Measurements from ENCODE around the gene DNAH3. TPM values are rescaled to one million over a fixed set of nuclear protein-coding genes. Genes with fewer than 3 reads are reported as not detected.
"Not testable (repeated sequence)": the region's sequence is repeated elsewhere in the genome, so short reads cannot be mapped to it uniquely, and the experiment has no call there.

The DNAH3 gene
- total RNA-seq, 1 donor from 2014 or later: not detected

GRCh38 chr16:21101631-21102420, 48.8 kb downstream of the DNAH3 start:
- DNase-seq (ENCODE audit: extremely low spot score, unreplicated experiment): no peak
- H3K4me3 Mint-ChIP-seq (ENCODE audit: unreplicated experiment): no peak overlapping the region
- no peaks in the 10 kb centered on the region for H3K9me3 Mint-ChIP-seq (ENCODE audit: unreplicated experiment)
- H3K27me3 Mint-ChIP-seq (ENCODE audit: unreplicated experiment): no peaks in the 10 kb centered on the region
- no peak overlapping the region for H3K27ac Mint-ChIP-seq (ENCODE audit: unreplicated experiment)
- H3K4me1 Mint-ChIP-seq (ENCODE audit: unreplicated experiment): peaks cover 24% of the 10 kb centered on the region
- no peaks in the 10 kb centered on the region for H3K36me3 Mint-ChIP-seq (ENCODE audit: unreplicated experiment)
- TF ChIP-seq, protein P1, sequence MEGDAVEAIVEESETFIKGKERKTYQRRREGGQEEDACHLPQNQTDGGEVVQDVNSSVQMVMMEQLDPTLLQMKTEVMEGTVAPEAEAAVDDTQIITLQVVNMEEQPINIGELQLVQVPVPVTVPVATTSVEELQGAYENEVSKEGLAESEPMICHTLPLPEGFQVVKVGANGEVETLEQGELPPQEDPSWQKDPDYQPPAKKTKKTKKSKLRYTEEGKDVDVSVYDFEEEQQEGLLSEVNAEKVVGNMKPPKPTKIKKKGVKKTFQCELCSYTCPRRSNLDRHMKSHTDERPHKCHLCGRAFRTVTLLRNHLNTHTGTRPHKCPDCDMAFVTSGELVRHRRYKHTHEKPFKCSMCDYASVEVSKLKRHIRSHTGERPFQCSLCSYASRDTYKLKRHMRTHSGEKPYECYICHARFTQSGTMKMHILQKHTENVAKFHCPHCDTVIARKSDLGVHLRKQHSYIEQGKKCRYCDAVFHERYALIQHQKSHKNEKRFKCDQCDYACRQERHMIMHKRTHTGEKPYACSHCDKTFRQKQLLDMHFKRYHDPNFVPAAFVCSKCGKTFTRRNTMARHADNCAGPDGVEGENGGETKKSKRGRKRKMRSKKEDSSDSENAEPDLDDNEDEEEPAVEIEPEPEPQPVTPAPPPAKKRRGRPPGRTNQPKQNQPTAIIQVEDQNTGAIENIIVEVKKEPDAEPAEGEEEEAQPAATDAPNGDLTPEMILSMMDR (IDR thresholded peaks at IDR 0.05): no peak

DNA sequence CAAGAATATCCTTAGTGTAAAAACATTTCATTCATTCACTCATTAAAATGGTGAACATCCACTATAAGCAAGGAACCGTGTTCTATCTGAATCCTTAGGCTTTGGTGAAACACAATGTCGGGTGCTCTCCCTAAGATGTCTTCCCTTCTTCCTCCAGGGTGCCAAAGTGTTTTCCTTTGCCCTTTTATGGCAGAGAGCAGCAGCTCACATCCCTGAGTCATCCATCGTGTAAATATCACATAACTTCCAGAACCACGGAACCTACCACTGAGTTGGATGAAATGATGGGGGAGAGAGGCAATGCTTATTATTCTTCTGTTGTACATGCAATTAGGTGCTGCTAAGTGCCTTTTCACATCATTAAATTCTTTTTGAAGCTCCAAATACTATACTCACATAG, 50.2 kb downstream of the DNAH3 start:
- Mint-ChIP-seq H3K27me3 (ENCODE audit: unreplicated experiment) (no peaks in the 10 kb centered on the region), H3K36me3 (ENCODE audit: unreplicated experiment) (no peaks in the 10 kb centered on the region), H3K4me1 (ENCODE audit: unreplicated experiment) (peaks cover 24% of the 10 kb centered on the region), H3K4me3 (ENCODE audit: unreplicated experiment) (no peak overlapping the region), H3K27ac (ENCODE audit: unreplicated experiment) (peak overlapping the region; percentile 76), H3K9me3 (ENCODE audit: unreplicated experiment) (no peaks in the 10 kb centered on the region)
- DNase-seq (ENCODE audit: extremely low spot score, unreplicated experiment): no peak
- TF ChIP-seq, protein P1 (IDR thresholded peaks at IDR 0.05): no peak

DNA sequence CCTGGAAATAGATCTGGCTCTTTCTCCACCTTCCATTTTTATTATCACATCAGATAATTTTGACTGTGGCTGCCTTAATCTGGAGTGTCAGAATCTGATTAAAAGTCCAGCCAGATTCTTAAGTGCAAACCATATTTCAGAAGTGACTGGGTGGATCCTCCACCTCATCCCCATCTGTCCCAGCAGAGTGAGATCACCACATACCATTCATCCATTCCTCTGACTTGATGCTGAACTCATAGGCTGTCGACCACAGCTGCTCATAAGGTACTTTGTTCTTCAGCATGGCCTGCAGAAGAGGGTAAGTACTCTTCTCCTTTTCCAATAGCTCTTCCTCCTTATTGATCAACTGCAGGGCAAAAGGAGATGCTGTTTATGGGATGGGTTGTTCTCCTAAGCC, 53.5 kb downstream of the DNAH3 start:
- TF ChIP-seq, protein P1 (IDR thresholded peaks at IDR 0.05): no peak
- no peak for DNase-seq (ENCODE audit: extremely low spot score, unreplicated experiment)
- Mint-ChIP-seq H3K27ac (ENCODE audit: unreplicated experiment) (no peak overlapping the region), H3K36me3 (ENCODE audit: unreplicated experiment) (no peaks in the 10 kb centered on the region), H3K4me1 (ENCODE audit: unreplicated experiment) (peaks cover 10% of the 10 kb centered on the region), H3K9me3 (ENCODE audit: unreplicated experiment) (no peaks in the 10 kb centered on the region), H3K27me3 (ENCODE audit: unreplicated experiment) (peaks cover 23% of the 10 kb centered on the region), H3K4me3 (ENCODE audit: unreplicated experiment) (no peak overlapping the region)

DNA sequence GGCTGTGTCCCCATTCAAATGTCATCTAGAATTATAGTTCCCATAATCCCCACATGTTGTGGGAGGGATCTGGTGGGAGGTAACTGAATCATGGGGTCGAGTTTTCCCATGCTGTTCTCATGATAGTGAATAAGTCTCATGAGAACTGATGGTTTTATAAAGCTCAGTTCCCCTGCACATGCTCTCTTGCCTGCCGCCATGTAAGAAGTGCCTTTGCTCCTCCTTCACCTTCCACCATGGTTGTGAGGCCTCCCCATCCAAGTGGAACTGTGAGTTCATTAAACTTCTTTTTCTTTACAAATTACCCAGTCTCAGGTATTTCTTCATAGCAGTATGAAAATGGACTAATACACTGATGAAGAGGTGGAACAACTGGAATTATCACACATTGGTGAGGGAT, 55.9 kb downstream of the DNAH3 start:
- H3K27me3 Mint-ChIP-seq (ENCODE audit: unreplicated experiment): peaks cover 37% of the 10 kb centered on the region
- not testable (repeated sequence) for H3K4me1 Mint-ChIP-seq (ENCODE audit: unreplicated experiment); H3K4me3 Mint-ChIP-seq (ENCODE audit: unreplicated experiment); H3K36me3 Mint-ChIP-seq (ENCODE audit: unreplicated experiment); H3K27ac Mint-ChIP-seq (ENCODE audit: unreplicated experiment); DNase-seq (ENCODE audit: extremely low spot score, unreplicated experiment); H3K9me3 Mint-ChIP-seq (ENCODE audit: unreplicated experiment)

DNA sequence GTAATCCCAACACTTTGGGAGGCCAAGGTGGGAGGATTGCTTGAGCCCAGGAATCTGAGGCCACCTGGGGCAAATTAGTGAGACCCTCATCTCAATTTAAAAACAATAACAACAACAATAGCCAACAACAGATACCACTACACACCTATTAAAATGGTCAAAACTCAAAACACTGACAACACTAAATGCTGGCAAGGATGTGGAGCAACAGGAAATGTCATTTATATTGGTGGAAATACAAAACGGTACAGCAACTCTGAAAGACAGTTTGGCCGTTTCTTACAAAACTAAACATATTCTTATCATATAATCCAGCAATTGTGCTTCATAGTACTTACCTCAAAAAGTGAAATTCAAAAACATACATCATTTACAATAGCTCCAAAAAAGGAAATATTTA, 57.7 kb downstream of the DNAH3 start:
- TF ChIP-seq, protein P1 (IDR thresholded peaks at IDR 0.05): no peak
- peaks cover 5% of the 10 kb centered on the region for H3K9me3 Mint-ChIP-seq (ENCODE audit: unreplicated experiment)
- no peak for DNase-seq (ENCODE audit: extremely low spot score, unreplicated experiment)
- H3K4me1 Mint-ChIP-seq (ENCODE audit: unreplicated experiment): no peaks in the 10 kb centered on the region
- H3K27me3 Mint-ChIP-seq (ENCODE audit: unreplicated experiment): peaks cover 44% of the 10 kb centered on the region
- peaks cover 5% of the 10 kb centered on the region for H3K36me3 Mint-ChIP-seq (ENCODE audit: unreplicated experiment)
- no peak overlapping the region for H3K27ac Mint-ChIP-seq (ENCODE audit: unreplicated experiment)
- no peak overlapping the region for H3K4me3 Mint-ChIP-seq (ENCODE audit: unreplicated experiment)
